ENCODE results near the gene ITGAD. TPM values are rescaled to one million over a fixed set of nuclear protein-coding genes. Genes with fewer than 3 reads are reported as not detected.
"Not testable (repeated sequence)": the region's sequence is repeated elsewhere in the genome, so short reads cannot be mapped to it uniquely, and the experiment has no call there.

The ITGAD gene
- total RNA-seq, 1 experiment from 2014 or later: not detected

DNA sequence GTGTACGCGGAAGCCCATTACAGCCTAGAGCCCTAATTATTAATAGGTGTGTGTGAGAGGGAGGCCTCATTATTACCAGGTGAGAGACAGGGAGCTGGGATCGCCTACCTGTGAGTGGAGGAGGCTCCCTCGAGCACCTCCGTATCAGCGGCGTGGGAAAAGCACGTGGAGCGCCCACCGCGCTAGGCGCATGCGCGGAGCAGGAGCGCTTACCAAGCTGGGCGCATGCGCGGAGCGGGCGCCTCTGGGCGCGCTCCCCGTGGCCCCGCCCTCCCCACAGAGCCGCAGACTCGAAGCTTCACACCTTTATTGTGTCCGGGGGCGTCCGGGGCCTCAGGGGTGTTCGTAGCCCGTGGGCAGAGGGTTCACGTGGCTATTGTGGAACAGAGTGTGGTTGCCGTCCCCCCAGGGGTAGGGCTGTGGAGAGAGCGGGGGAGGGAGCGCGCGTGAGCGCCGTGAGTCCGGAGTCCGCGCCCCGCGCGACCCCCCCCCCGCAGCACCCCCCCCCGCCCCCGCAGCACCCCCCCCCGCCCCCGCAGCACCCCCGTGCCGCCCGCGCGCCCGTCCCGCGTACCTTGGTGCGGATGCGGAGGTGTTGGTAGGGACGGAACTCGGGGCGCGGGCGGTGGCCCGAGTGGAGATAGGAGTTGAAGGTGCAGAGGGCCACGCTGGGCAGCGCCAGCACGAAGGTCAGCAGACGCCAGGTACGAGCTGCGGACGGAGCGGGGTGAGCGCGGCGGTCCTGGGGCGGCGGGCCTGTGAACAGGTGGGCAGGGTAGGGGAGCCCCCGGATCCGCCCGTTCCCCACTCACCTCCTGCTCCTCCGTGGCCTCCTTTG lies 34.5 kb downstream of the ITGAD start:
- no peak overlapping the region for H3K4me3 ChIP-seq
- DNase-seq: no peak

GRCh38 chr16:31428279-31428597 lies 35.1 kb downstream of the ITGAD start, which contains the start of gene COX6A2:
Gene COX6A2 (minus strand): TSS chr16:31428360. CDS start chr16:31428325, 35 bp downstream.
- no peaks in the 10 kb centered on the region for H3K9me3 ChIP-seq (replicated peaks)
- no peaks in the 10 kb centered on the region for H3K4me1 ChIP-seq
- H3K27me3 ChIP-seq: no peaks in the 10 kb centered on the region
- no peak within 1 kb of the TSS for H3K27ac ChIP-seq
- H3K4me3 ChIP-seq: no peak within 1 kb of the TSS
- H3K36me3 ChIP-seq: no peaks in the 10 kb centered on the region
- DNase-seq: peak in 1 of 2 experiments; percentile 36

More for the DNA sequence above, 34.5 kb downstream of the ITGAD start:
- H3K4me1 ChIP-seq: no peaks in the 10 kb centered on the region
- H3K27ac ChIP-seq: no peak overlapping the region
- no peaks in the 10 kb centered on the region for H3K27me3 ChIP-seq
- H3K36me3 ChIP-seq: no peaks in the 10 kb centered on the region
- no peaks in the 10 kb centered on the region for H3K9me3 ChIP-seq (replicated peaks)

DNA sequence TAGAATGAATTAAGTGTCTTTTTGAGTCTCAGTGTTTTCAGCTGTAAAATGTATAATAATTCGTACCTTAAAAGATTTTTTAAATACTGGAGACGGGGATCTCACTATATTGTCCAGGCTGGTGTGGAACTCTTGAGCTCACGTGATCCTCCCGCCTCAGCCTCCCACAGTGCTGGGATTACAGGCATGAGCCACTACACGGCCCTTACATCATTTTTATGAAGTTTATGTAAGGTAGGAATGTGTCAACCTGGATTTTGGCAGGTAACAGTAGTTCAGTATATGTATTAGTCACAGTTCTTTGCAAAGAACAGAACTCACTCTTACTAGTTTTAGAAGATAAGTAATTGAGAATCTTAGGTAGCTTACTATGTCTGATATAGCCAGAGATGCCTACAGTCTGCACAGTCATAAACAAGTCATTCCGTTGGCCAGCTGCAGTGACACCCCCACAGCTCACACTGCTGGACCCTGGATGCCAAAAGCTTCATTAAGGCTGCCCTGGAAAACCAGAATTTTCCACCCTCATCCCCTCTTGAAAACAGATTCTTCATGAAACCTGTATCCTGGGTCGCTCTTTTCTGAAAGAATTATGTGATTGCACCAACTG lies 35.6 kb downstream of the ITGAD start:
- Histone ChIP-seq H3K27me3 (no peaks in the 10 kb centered on the region), H3K36me3 (no peaks in the 10 kb centered on the region), H3K27ac (no peak overlapping the region), H3K4me3 (no peak overlapping the region), H3K4me1 (no peaks in the 10 kb centered on the region), H3K9me3 (replicated peaks) (no peaks in the 10 kb centered on the region)
- DNase-seq: no peak

DNA sequence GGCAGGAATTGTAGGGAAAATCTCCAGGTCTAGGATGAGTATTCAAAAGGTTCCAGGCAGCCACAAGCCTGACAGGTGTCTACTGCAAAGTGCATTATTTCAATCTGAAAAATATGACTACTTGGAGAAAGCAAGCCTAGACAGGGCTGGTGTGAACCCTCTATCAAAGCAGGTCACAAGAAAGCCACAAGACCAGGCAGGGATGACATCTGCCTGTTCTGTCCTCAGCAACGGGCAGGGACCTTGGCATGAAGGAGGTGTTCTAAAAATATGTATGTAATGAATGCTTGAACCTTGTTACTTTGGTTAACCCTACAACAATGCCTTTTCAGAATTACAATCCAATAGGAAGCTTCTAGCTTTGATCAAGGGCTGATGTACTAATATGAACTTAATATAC lies 36.2 kb downstream of the ITGAD start:
- Histone ChIP-seq H3K27ac (no peak overlapping the region), H3K36me3 (no peaks in the 10 kb centered on the region), H3K4me3 (no peak overlapping the region), H3K27me3 (no peaks in the 10 kb centered on the region), H3K4me1 (no peaks in the 10 kb centered on the region), H3K9me3 (replicated peaks) (no peaks in the 10 kb centered on the region)
- DNase-seq: no peak

- H3K27me3 ChIP-seq: no peaks in the 10 kb centered on the region
- no peak for DNase-seq
- no peaks in the 10 kb centered on the region for H3K9me3 ChIP-seq (replicated peaks)
- no peak overlapping the region for H3K4me3 ChIP-seq
- H3K36me3 ChIP-seq: no peaks in the 10 kb centered on the region
- no peaks in the 10 kb centered on the region for H3K4me1 ChIP-seq
- no peak overlapping the region for H3K27ac ChIP-seq
These were observed 36.7 kb downstream of the ITGAD start for GRCh38 chr16:31429796-31430195.

GRCh38 chr16:31430380-31431052 lies 37.4 kb downstream of the ITGAD start:
- H3K4me1 ChIP-seq: no peaks in the 10 kb centered on the region
- H3K36me3 ChIP-seq: no peaks in the 10 kb centered on the region
- H3K9me3 ChIP-seq (replicated peaks): no peaks in the 10 kb centered on the region
- no peak overlapping the region for H3K27ac ChIP-seq
- no peak overlapping the region for H3K4me3 ChIP-seq
- H3K27me3 ChIP-seq: no peaks in the 10 kb centered on the region
- no peak for DNase-seq

DNA sequence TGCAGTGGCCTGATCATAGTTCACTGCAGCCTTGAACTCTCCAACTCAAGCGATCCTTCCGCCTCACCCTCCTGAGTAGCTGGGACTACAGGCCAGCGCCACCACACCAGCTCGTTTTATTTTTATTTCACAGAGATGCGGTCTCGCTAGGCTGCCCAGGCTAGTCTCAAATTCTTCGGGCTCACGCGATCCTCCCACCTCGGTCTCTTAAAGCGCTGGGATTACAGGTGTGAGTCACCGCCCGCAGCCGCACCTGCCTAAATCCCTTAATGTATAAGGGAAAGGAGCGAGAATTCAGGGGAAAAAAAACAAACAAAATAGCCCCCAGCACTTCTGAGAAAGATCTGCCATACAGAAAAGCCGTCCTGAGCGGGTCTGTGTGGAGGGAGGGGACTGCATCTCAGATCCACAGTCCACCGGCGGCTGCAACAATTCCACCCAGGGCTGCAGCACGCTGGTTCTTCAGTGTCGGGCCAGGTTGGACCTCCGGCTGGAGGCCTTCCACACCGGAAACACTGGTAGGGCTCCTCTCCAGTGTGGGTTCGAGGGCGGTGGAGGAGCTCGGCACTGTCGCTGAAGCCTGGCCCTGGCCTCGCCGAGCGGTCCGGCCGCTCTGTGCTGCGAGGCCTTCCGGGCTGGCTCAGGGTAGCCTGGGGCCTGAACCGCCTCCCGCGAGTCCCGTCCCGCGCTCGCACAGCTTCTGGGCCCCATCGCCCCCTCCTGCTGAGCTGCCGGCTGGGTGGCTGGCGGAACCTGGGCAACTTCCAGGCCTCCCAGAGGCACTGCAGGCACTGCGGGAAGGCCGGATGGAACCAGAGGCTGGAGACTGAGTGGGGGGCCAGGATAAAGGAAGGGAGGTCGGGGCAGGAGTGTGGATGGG lies 42.4 kb downstream of the ITGAD start:
- Histone ChIP-seq H3K27ac (no peak overlapping the region), H3K27me3 (no peaks in the 10 kb centered on the region; the same call in 1 of the 2 replicates), H3K9me3 (replicated peaks) (no peaks in the 10 kb centered on the region), H3K4me3 (no peak overlapping the region), H3K4me1 (no peaks in the 10 kb centered on the region), H3K36me3 (no peaks in the 10 kb centered on the region)
- DNase-seq: no peak

DNA sequence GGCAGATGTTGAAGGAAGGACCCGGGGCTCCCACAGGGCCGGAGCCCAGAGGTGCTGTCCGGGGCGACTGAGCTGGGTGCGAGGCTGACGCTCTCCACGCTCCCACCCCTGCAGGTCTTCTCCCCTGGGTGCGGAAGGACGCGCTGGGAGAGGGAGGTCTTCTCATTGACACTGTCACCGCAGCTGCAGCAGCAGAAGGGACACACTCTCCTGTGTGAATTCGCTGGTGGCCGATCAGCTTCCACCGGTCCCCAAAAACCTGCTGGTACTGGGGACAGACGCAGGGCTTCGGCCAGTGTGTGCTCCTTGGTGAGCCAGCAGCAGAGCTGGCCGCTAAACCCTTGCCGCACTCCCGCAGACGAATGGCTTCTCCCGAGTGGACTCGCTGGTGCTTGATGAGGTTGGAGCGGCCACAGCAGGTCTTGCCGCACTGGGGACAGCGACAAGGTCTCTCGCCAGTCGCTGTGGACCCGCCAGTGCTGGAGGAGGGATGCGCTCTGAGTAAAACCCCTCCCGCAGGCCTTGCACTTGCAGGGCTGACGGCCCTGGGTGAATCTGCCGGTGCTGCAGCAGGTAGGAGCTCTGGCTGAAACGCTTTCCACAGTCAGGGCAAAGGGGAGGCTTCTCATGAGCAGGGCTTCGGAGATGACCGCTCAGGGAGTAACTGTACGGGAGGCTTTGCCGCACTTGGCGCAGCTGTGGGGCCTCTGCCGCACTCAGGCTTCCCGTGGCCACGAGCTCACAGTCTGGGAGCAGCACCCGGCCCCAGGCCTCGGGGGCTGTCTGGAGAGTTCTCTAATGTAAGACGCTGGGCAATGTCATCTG lies 43.3 kb downstream of the ITGAD start:
- Histone ChIP-seq H3K4me1 (no peaks in the 10 kb centered on the region), H3K36me3 (no peaks in the 10 kb centered on the region), H3K27me3 (no peaks in the 10 kb centered on the region; the same call in 1 of the 2 replicates), H3K27ac (no peak overlapping the region), H3K9me3 (replicated peaks) (no peaks in the 10 kb centered on the region), H3K4me3 (no peak overlapping the region)
- no peak for DNase-seq

DNA sequence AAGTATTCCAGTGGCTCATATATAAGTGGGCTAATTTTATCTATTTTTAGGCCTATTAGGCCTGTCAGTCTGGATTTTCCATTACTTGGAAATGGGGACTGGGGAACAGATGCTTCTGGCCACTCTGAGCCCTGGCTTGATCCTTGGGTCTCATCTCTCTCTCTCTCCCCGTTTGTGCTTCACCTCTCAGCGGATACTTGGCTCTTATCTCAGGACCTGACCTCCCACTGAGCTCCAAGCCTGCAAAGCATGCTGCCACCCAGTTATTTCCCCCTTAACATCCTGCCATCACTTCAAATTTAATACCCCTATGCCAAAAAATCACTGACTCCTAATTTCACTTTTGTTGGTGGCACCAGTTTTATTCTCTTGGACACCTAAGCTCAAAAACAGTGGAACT lies 45.3 kb downstream of the ITGAD start:
- Histone ChIP-seq H3K9me3 (replicated peaks) (no peaks in the 10 kb centered on the region), H3K36me3 (no peaks in the 10 kb centered on the region), H3K4me3 (no peak overlapping the region), H3K27me3 (no peaks in the 10 kb centered on the region; the same call in 1 of the 2 replicates), H3K4me1 (no peaks in the 10 kb centered on the region), H3K27ac (no peak overlapping the region)
- DNase-seq: no peak

- DNase-seq; H3K27ac ChIP-seq; H3K27me3 ChIP-seq; H3K9me3 ChIP-seq (replicated peaks); H3K36me3 ChIP-seq; H3K4me1 ChIP-seq; H3K4me3 ChIP-seq: not testable (repeated sequence)
These were observed 45.9 kb downstream of the ITGAD start for GRCh38 chr16:31439023-31439422.

DNA sequence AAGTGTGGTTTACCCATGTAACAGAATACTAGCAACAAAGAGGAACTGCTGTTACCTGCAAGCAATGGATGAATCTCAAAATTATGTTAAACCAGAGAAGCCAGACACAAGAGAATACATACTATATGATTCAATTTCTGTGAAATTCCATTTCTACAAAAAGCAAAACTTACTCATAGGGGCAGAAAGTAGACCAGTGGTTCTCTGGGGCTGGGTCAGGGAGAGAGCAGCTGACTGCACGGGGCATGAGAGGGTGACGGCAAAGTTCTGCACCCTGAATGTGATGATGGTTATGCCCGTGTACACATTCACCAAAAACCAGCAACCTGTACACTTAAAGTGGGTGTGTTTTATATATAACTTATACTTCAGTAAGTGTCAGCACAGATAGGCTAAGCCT lies 46.4 kb downstream of the ITGAD start:
- Histone ChIP-seq H3K27ac (no peak overlapping the region), H3K4me1 (no peaks in the 10 kb centered on the region), H3K9me3 (replicated peaks) (no peaks in the 10 kb centered on the region), H3K36me3 (no peaks in the 10 kb centered on the region), H3K27me3 (no peaks in the 10 kb centered on the region; the same call in 1 of the 2 replicates), H3K4me3 (no peak overlapping the region)
- DNase-seq: no peak

- DNase-seq: peak in 1 of 2 experiments; percentile 25
- Histone ChIP-seq H3K27me3 (no peaks in the 10 kb centered on the region; the same call in 1 of the 2 replicates), H3K4me1 (no peaks in the 10 kb centered on the region), H3K9me3 (replicated peaks) (no peaks in the 10 kb centered on the region), H3K36me3 (no peaks in the 10 kb centered on the region), H3K4me3 (no peak overlapping the region), H3K27ac (no peak overlapping the region)
These were observed 47.5 kb downstream of the ITGAD start for GRCh38 chr16:31440516-31441184.

- no peaks in the 10 kb centered on the region for H3K9me3 ChIP-seq (replicated peaks)
- no peaks in the 10 kb centered on the region for H3K36me3 ChIP-seq
- H3K4me3 ChIP-seq: peak overlapping the region; percentile 63
- DNase-seq: no peak
- H3K27ac ChIP-seq: no peak overlapping the region
- H3K27me3 ChIP-seq: no peaks in the 10 kb centered on the region; the same call in 1 of the 2 replicates
- no peaks in the 10 kb centered on the region for H3K4me1 ChIP-seq
These were observed 48.8 kb downstream of the ITGAD start for GRCh38 chr16:31441956-31442355.

All from SJCRH30 (cell line).